HepG2 (cell line): ENCODE measurements around the gene ABCC2. TPM values are rescaled to one million over a fixed set of nuclear protein-coding genes. Genes with fewer than 3 reads are reported as not detected.

Experiments used
- AHR ChIP-seq: IDR thresholded peaks from 2 replicates; pipeline ENCODE4 v1.6.1; 2018; ENCODE audit warnings: missing genetic modification reagents, missing compliant biosample characterization
- FOSL2 ChIP-seq: sonication (generic); formaldehyde crosslinking; IDR thresholded peaks from 2 replicates; pipeline ENCODE4 v1.4.0; 2020; ENCODE audit warnings: missing genetic modification reagents
- IRF2 ChIP-seq: IDR thresholded peaks from 2 replicates; pipeline ENCODE4 v1.6.1; 2018; ENCODE audit warnings: missing genetic modification reagents, missing compliant biosample characterization
- MIER3 ChIP-seq: IDR thresholded peaks from 2 replicates; pipeline ENCODE4 v1.6.1; 2016; ENCODE audit warnings: missing compliant biosample characterization, borderline replicate concordance
- PAWR ChIP-seq: sonication (generic); formaldehyde crosslinking; IDR thresholded peaks from 2 replicates; pipeline ENCODE4 v1.4.0; 2020; ENCODE audit warnings: missing genetic modification reagents, mild to moderate bottlenecking, borderline replicate concordance
- RORA ChIP-seq: sonication (generic); formaldehyde crosslinking; IDR thresholded peaks from 2 replicates; pipeline ENCODE4 v1.5.0; 2020; ENCODE audit warnings: mild to moderate bottlenecking, missing genetic modification reagents, moderate library complexity
- STAG1 ChIP-seq: sonication (generic); formaldehyde crosslinking; IDR thresholded peaks from 2 replicates; pipeline ENCODE4 v1.4.0; 2020; ENCODE audit warnings: missing genetic modification reagents
- TAF15 ChIP-seq: fragments of 200-400 bp; formaldehyde crosslinking; IDR thresholded peaks from one replicate; pipeline ENCODE4 v1.6.1; 2018; ENCODE audit warnings: mild to moderate bottlenecking, low read depth, low read length; ENCODE audit not compliant: poor library complexity, severe bottlenecking
- TEAD2 ChIP-seq: sonication (generic); formaldehyde crosslinking; IDR thresholded peaks from 2 replicates; pipeline ENCODE4 v1.9.0; 2021; ENCODE audit warnings: missing genetic modification reagents
- TOE1 ChIP-seq: sonication (generic); formaldehyde crosslinking; IDR thresholded peaks from 2 replicates; pipeline ENCODE4 v1.4.0; 2020; ENCODE audit warnings: mild to moderate bottlenecking, missing genetic modification reagents
- ZFX ChIP-seq: sonication (generic); formaldehyde crosslinking; IDR thresholded peaks from 2 replicates; pipeline ENCODE4 v1.4.0; 2020; ENCODE audit warnings: mild to moderate bottlenecking, low read depth, missing genetic modification reagents, moderate library complexity
- ZNF121 ChIP-seq: sonication (generic); formaldehyde crosslinking; IDR thresholded peaks from 2 replicates; pipeline ENCODE4 v1.5.0; 2020; ENCODE audit warnings: mild to moderate bottlenecking, missing genetic modification reagents
- ZNF253 ChIP-seq: sonication (generic); formaldehyde crosslinking; IDR thresholded peaks from 2 replicates; pipeline ENCODE4 v1.8.0; 2022; ENCODE audit warnings: mild to moderate bottlenecking, missing genetic modification reagents, borderline replicate concordance
- ZSCAN12 ChIP-seq: sonication (generic); formaldehyde crosslinking; IDR thresholded peaks from 2 replicates; pipeline ENCODE4 v1.9.0; 2021; ENCODE audit warnings: mild to moderate bottlenecking, missing genetic modification reagents
- polyA plus RNA-seq, 8 experiments: library from polyadenylated mRNA; depleted of rRNA in 3 of 8; stranded (reverse) in 7 of 8; unstranded in 1 of 8; fragments of >200 nt; fragmentation: Illumina TruSeq in 4 of 8; extraction: Trizol in 4 of 8; gene quantifications; 2 replicates each; pipeline versions ENCODE4 v1.2.1 to v1.2.3, GENCODE V29; 2011 to 2016; ENCODE audit warnings: low read depth in 4 of 8, missing spikeins in 1 of 8, mixed read lengths in 1 of 8; ENCODE audit not compliant: insufficient read depth in 1 of 8
- total RNA-seq, 5 experiments: library from RNA; depleted of rRNA; stranded (reverse); fragments of >200 nt; fragmentation: Illumina TruSeq; extraction: Trizol; gene quantifications; 2 replicates each; pipeline ENCODE4 v1.2.3, GENCODE V29; 2016; ENCODE audit warnings: low read depth in 1 of 5
- TF ChIP-seq, protein P1 (sequence below): sonication (generic); formaldehyde crosslinking; IDR thresholded peaks from 2 replicates; pipeline ENCODE4 v1.5.0; 2020; ENCODE audit warnings: mild to moderate bottlenecking, missing genetic modification reagents, moderate library complexity
- TF ChIP-seq, protein P2 (sequence below): sonication (generic); formaldehyde crosslinking; IDR thresholded peaks from 2 replicates; pipeline ENCODE4 v1.5.0; 2020; ENCODE audit warnings: mild to moderate bottlenecking, missing genetic modification reagents

Gene ABCC2
- total and polyA plus RNA-seq, 2 of the 13 experiments (the other 11 are each of a cell fraction or from before 2014, with no cell fraction given): 181 to 497 TPM

DNA sequence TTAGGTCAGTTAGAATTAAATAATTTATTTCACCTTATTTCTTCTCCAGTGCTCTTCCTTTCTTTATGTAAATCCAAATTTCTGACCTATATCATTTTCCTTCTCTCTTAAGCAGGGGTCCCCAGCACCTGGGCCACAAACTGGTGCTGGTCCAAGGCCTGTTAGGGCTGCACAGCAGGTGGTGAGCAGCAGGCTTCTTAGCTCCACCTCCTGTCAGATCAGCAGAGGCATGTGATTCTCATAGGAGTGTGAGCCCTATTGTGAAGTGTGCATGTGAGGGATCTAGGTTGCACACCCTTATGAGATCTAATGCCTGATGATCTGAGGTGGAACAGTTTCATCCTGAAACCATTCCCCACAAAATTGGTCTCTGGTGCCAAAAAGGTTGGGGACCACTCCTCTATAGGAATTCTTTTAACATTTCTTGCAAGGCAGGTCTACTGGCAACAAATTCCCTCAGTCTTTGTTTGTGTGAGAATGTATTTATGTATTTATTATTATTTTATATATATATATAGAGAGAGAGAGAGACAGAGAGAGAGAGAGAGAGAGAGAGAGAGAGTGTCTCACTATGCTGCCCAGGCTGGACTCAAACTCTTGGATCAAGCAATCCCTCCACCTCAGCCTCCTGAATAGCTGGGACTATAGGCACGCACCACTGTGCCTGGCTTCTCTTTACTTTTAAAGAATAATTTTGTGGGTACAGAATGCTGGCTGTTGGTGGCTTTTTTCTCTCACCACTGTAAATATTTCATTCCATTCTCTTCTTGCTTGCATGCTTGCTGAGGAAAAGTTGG is 4.3 kb upstream of the ABCC2 start (continued):
- TF ChIP-seq, protein P1, sequence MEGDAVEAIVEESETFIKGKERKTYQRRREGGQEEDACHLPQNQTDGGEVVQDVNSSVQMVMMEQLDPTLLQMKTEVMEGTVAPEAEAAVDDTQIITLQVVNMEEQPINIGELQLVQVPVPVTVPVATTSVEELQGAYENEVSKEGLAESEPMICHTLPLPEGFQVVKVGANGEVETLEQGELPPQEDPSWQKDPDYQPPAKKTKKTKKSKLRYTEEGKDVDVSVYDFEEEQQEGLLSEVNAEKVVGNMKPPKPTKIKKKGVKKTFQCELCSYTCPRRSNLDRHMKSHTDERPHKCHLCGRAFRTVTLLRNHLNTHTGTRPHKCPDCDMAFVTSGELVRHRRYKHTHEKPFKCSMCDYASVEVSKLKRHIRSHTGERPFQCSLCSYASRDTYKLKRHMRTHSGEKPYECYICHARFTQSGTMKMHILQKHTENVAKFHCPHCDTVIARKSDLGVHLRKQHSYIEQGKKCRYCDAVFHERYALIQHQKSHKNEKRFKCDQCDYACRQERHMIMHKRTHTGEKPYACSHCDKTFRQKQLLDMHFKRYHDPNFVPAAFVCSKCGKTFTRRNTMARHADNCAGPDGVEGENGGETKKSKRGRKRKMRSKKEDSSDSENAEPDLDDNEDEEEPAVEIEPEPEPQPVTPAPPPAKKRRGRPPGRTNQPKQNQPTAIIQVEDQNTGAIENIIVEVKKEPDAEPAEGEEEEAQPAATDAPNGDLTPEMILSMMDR (CRISPR knock-in tag): peak; percentile 42
- peak; percentile 23; the same call in 1 of the 2 replicates for TF ChIP-seq STAG1 (CRISPR knock-in tag)
- peak; percentile 92 for TF ChIP-seq ZNF121 (CRISPR knock-in tag)
- no peak for TF ChIP-seq MIER3 (CRISPR knock-in tag)
- TF ChIP-seq TOE1 (CRISPR knock-in tag): no peak
- TF ChIP-seq RORA (CRISPR knock-in tag): no peak
- no peak for TF ChIP-seq TEAD2 (CRISPR knock-in tag)
- 0 out of 2 replicates have a peak, but pooled peaks have one; percentile 4 for TF ChIP-seq FOSL2 (CRISPR knock-in tag)
- TF ChIP-seq AHR (CRISPR knock-in tag): no peak
- no peak for TF ChIP-seq IRF2 (CRISPR knock-in tag)
- TF ChIP-seq ZFX (CRISPR knock-in tag): 0 out of 2 replicates have a peak, but pooled peaks have one; percentile 20
- TF ChIP-seq TAF15: no peak
- TF ChIP-seq, protein P2, sequence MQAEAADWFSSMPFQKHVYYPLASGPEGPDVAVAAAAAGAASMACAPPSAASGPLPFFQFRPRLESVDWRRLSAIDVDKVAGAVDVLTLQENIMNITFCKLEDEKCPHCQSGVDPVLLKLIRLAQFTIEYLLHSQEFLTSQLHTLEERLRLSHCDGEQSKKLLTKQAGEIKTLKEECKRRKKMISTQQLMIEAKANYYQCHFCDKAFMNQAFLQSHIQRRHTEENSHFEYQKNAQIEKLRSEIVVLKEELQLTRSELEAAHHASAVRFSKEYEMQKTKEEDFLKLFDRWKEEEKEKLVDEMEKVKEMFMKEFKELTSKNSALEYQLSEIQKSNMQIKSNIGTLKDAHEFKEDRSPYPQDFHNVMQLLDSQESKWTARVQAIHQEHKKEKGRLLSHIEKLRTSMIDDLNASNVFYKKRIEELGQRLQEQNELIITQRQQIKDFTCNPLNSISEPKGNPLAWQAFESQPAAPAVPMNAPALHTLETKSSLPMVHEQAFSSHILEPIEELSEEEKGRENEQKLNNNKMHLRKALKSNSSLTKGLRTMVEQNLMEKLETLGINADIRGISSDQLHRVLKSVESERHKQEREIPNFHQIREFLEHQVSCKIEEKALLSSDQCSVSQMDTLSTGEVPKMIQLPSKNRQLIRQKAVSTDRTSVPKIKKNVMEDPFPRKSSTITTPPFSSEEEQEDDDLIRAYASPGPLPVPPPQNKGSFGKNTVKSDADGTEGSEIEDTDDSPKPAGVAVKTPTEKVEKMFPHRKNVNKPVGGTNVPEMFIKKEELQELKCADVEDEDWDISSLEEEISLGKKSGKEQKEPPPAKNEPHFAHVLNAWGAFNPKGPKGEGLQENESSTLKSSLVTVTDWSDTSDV (CRISPR knock-in tag): no peak
- no peak for TF ChIP-seq ZNF253 (CRISPR knock-in tag)
- TF ChIP-seq ZSCAN12: no peak
- no peak for TF ChIP-seq PAWR (CRISPR knock-in tag)
